Neural progenitor cell (in vitro differentiated cells): ENCODE results near the gene DAP3.

Experiments used
- CTCF ChIP-seq: fragments of 200-600 bp; sonication (generic); IDR thresholded peaks from 2 replicates; pipeline ENCODE4 v1.5.1; 2017; ENCODE audit warnings: antibody characterized with exemption, mild to moderate bottlenecking
- EZH2 ChIP-seq: fragments of 200-600 bp; sonication (generic); IDR thresholded peaks from 2 replicates; pipeline ENCODE4 v1.6.1; 2017; ENCODE audit warnings: antibody characterized with exemption, mild to moderate bottlenecking, moderate library complexity
- EZH2phosphoT487 ChIP-seq: fragments of 200-600 bp; sonication (generic); IDR thresholded peaks from 2 replicates; pipeline ENCODE4 v1.6.1; 2017; ENCODE audit warnings: antibody characterized with exemption

- no peak for TF ChIP-seq CTCF
- TF ChIP-seq EZH2, result no peak
- no peak for TF ChIP-seq EZH2phosphoT487
Observed at GRCh38 chr1:155695608-155696007, 6.7 kb downstream of the DAP3 start.
